HG03521 (cell line): Measurements from ENCODE around the gene SEC61A2.
"Not testable (repeated sequence)": the region's sequence is repeated elsewhere in the genome, so short reads cannot be mapped to it uniquely, and the experiment has no call there.

Source experiments
- ATAC-seq: cut with Tn5 transposase; IDR thresholded peaks from one replicate; pipeline ENCODE4 v1.9.1; 2021; ENCODE audit warnings: mild to moderate bottlenecking, moderate library complexity; ENCODE audit not compliant: unreplicated experiment

The SEC61A2 gene

GRCh38 chr10:12129222-12130111 is at the start of gene SEC61A2:
SEC61A2 (plus strand) TSS chr10:12129677; CDS start chr10:12129788, 111 bp downstream.
- peak; percentile 93 for ATAC-seq

GRCh38 chr10:12081470-12081869 is 48.0 kb upstream of the SEC61A2 start:
- no peak for ATAC-seq

GRCh38 chr10:12081879-12082557 is 47.5 kb upstream of the SEC61A2 start:
- ATAC-seq, result no peak

- no peak for ATAC-seq
These were observed 40.6 kb upstream of the SEC61A2 start for GRCh38 chr10:12088919-12089318.

- ATAC-seq, result no peak
These were observed 38.1 kb upstream of the SEC61A2 start for GRCh38 chr10:12091421-12091820.

GRCh38 chr10:12097361-12097760 is 32.1 kb upstream of the SEC61A2 start:
- ATAC-seq, result not testable (repeated sequence)

- no peak for ATAC-seq
These were observed 31.7 kb upstream of the SEC61A2 start for GRCh38 chr10:12097791-12098190.

- no peak for ATAC-seq
These were observed 30.5 kb upstream of the SEC61A2 start for GRCh38 chr10:12098966-12099365.

- ATAC-seq, result no peak
These were observed 25.7 kb upstream of the SEC61A2 start for GRCh38 chr10:12103802-12104201.

GRCh38 chr10:12107781-12108180 is 21.7 kb upstream of the SEC61A2 start:
- no peak for ATAC-seq

GRCh38 chr10:12109286-12109685 is 20.2 kb upstream of the SEC61A2 start:
- no peak for ATAC-seq

GRCh38 chr10:12111528-12111927 is 17.9 kb upstream of the SEC61A2 start:
- no peak for ATAC-seq

GRCh38 chr10:12113627-12114026 is 15.8 kb upstream of the SEC61A2 start:
- ATAC-seq, result no peak

GRCh38 chr10:12121673-12122072 is 7.8 kb upstream of the SEC61A2 start:
- ATAC-seq, result no peak

GRCh38 chr10:12130237-12130872 is 878 bp downstream of the SEC61A2 start:
- ATAC-seq, result no peak

- no peak for ATAC-seq
These were observed 6.2 kb downstream of the SEC61A2 start for GRCh38 chr10:12135631-12136030.

- ATAC-seq, result no peak
These were observed 10.6 kb downstream of the SEC61A2 start for GRCh38 chr10:12140038-12140437.

- ATAC-seq, result no peak
These were observed 15.1 kb downstream of the SEC61A2 start for GRCh38 chr10:12144538-12144937.

GRCh38 chr10:12150163-12150562 is 20.7 kb downstream of the SEC61A2 start:
- ATAC-seq, result no peak

GRCh38 chr10:12154516-12154915 is 25.0 kb downstream of the SEC61A2 start:
- no peak for ATAC-seq

GRCh38 chr10:12156367-12157123 is 27.1 kb downstream of the SEC61A2 start:
- no peak for ATAC-seq
